Measurements from ENCODE around the gene SMIM24.

- TF ChIP-seq CTCF (IDR thresholded peaks at IDR 0.05; ENCODE audit: poor library complexity, severe bottlenecking) (no peak), POLR2AphosphoS5 (IDR thresholded peaks at IDR 0.05) (no peak), REST (IDR thresholded peaks at IDR 0.05; ENCODE audit: borderline replicate concordance) (no peak), EZH2 (IDR thresholded peaks at IDR 0.05; ENCODE audit: borderline replicate concordance, insufficient read depth, low read length, poor library complexity, severe bottlenecking) (no peak), SMC3 (conservative IDR thresholded peaks at IDR 0.05; ENCODE audit: poor library complexity) (no peak), TAF1 (IDR thresholded peaks at IDR 0.05; ENCODE audit: low read depth) (no peak)
Observed at GRCh38 chr19:3523361-3524077, 43.2 kb upstream of the SMIM24 start.
